ENCODE measurements around the gene SFI1.
A peak's percentile ranks its signal among the peaks of the same experiment; 100 is the strongest.
"Not testable (repeated sequence)": the region's sequence is repeated elsewhere in the genome, so short reads cannot be mapped to it uniquely, and the experiment has no call there.

Gene SFI1

DNA sequence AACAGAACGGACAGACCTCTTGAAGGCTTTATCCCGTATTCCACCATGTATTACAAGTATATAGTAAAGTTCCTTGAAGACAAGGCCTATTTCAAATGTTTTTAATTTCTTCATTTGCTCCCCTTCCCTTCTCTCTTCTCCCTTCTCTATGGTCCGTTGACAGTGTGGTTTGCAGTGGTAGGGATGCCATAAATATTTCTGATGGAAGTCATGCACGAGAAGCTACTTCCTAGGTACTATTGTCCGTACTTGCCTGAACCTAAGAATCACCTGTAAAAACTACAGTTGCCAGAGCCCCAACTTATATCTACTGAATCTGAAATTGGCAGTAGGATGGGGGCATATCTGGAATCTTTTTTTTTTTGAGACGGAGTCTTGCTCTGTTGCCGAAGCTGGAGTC lies 162.9 kb downstream of the SFI1 start:
- Histone ChIP-seq H3K9ac (ENCODE audit: low read depth, low read length) (no peak overlapping the region), H3K36me3 (ENCODE audit: control insufficient read depth, insufficient read depth, low read length) (no peaks in the 10 kb centered on the region), H3K4me1 (ENCODE audit: control insufficient read depth, insufficient read depth, low read length) (peaks cover 3% of the 10 kb centered on the region), H3K4me3 (ENCODE audit: low read depth, low read length) (no peak overlapping the region), H3K27me3 (ENCODE audit: control insufficient read depth, insufficient read depth, low read length) (no peaks in the 10 kb centered on the region), H3K9me3 (ENCODE audit: control insufficient read depth, insufficient read depth, low read length) (no peaks in the 10 kb centered on the region)

DNA sequence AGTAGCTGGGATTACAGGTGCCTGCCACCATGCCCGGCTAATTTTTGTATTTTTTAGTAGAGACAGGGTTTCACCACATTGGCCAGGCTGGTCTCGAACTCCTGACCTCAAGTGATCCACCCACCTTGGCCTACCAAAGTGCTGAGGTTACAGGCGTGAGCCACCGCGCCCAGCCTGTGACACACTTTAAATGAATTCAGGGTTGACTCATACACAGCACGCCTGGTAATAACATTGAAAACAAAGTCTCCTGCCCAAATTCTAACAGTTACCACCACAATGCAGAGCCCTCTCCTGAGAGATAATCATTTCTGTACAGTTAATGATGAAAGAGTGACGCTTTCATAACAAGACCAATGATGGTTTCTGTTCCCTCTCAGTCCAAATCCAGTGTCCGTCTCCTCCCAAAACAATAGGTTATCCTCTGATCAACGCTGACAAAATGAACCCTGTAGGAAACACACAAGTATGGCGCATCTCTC lies 164.6 kb downstream of the SFI1 start:
- peak overlapping the region; percentile 94 for H3K4me3 ChIP-seq (ENCODE audit: low read depth, low read length)
- H3K9me3 ChIP-seq (ENCODE audit: control insufficient read depth, insufficient read depth, low read length); H3K36me3 ChIP-seq (ENCODE audit: control insufficient read depth, insufficient read depth, low read length); H3K27me3 ChIP-seq (ENCODE audit: control insufficient read depth, insufficient read depth, low read length); H3K9ac ChIP-seq (ENCODE audit: low read depth, low read length); H3K4me1 ChIP-seq (ENCODE audit: control insufficient read depth, insufficient read depth, low read length): not testable (repeated sequence)

DNA sequence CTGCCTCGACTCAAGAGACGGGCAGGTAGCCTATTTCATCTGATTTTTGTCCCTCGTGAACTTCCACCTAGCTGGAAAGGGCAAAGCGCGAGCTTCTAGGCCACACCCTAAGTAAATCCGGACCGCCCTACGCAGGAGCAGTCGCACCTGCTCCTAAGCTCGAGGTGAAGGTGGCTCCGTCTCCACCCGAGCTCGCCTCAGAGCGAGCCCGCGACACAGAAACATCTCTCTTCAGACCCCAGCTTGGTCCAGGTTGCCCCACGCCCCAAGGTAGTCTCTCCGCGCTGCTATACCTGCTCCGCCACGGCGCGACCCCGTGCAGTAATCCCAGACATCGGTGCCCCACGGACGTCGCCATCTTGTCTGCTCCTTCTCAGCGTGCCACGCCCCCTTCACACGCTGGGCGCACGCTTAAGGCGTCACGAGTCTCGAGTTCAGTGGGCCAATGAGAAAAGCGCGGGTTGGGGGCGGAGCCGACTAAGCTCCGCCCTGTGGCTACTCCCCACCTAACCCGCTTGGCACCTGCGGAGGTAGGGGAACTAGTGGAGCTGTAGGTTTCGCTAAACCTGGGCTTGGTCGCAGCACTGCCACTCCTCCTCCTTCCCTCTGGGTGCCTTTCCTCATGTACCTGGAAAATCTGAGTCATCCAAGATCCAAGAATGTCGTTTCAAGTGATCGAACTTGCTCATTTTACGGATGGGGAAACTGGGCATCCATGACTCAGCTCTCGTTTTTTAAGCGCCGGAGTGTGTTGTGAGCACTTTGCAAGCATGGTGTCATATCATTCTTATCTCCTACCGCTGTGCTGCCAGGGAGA lies 165.7 kb downstream of the SFI1 start, which contains the start of gene PISD:
TSS of gene PISD (minus strand) at position 365 of the 817 bp plus-strand sequence. CDS start at position 358, 7 bp downstream.
- Histone ChIP-seq H3K4me1 (ENCODE audit: control insufficient read depth, insufficient read depth, low read length) (peaks cover 3% of the 10 kb centered on the region), H3K9me3 (ENCODE audit: control insufficient read depth, insufficient read depth, low read length) (no peaks in the 10 kb centered on the region), H3K4me3 (ENCODE audit: low read depth, low read length) (peak within 1 kb of the TSS; percentile 94), H3K36me3 (ENCODE audit: control insufficient read depth, insufficient read depth, low read length) (no peaks in the 10 kb centered on the region), H3K9ac (ENCODE audit: low read depth, low read length) (peak within 1 kb of the TSS; percentile 57), H3K27me3 (ENCODE audit: control insufficient read depth, insufficient read depth, low read length) (no peaks in the 10 kb centered on the region)

DNA sequence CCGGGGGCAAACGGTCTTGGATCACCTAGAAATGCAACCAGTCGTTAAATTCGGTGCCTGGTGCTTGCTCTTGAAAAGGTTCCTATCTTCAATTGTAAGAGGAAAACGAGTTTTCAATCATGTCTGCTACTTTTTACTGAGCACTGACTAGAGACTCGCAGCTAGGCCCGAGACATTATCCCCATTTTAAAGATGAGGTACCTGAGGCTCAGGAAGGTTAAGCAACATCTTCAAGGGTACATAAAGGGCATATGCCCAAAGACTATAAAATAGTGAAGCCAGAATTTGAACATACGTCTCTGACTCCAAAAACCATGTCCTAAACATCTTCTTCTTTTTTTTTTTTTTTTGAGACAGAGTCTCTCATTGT lies 166.3 kb downstream of the SFI1 start:
- peaks cover 3% of the 10 kb centered on the region for H3K4me1 ChIP-seq (ENCODE audit: control insufficient read depth, insufficient read depth, low read length)
- no peak overlapping the region for H3K9ac ChIP-seq (ENCODE audit: low read depth, low read length)

More for the DNA sequence above, 166.3 kb downstream of the SFI1 start:
- Histone ChIP-seq H3K4me3 (ENCODE audit: low read depth, low read length) (peak overlapping the region; percentile 94), H3K9me3 (ENCODE audit: control insufficient read depth, insufficient read depth, low read length) (no peaks in the 10 kb centered on the region), H3K36me3 (ENCODE audit: control insufficient read depth, insufficient read depth, low read length) (no peaks in the 10 kb centered on the region), H3K27me3 (ENCODE audit: control insufficient read depth, insufficient read depth, low read length) (no peaks in the 10 kb centered on the region)
